HCT116 (cell line): ENCODE measurements around the gene NKPD1. TPM values are rescaled to one million over a fixed set of nuclear protein-coding genes. Genes with fewer than 3 reads are reported as not detected.

ENCODE experiments used
- ATAC-seq: fragments of 200-7000 bp; cut with Tn5 transposase; 2 replicates; pipeline ENCODE4 v1.9.1; 2020; ENCODE audit warnings: mild to moderate bottlenecking, moderate library complexity
- BruUV-seq: library from RNA; stranded (reverse); fragments of 400-500 nt; replicated peaks from 2 replicates; lab custom pipeline; 2021; lab: Mats Ljungman, UMichigan
- CTCF ChIA-PET: fragments of 300-600 bp; sonication (Branson Sonifier 250); formaldehyde crosslinking; loops from one replicate; lab custom pipeline; 2021; ENCODE audit warnings: antibody characterized with exemption; lab: Charles Lee
- POLR2A ChIA-PET: fragments of 300-600, 350-600 bp; sonication (Branson Sonifier 250); formaldehyde crosslinking; loops from one replicate; lab custom pipeline; 2021; ENCODE audit warnings: antibody characterized with exemption; lab: Charles Lee
- RAD21 ChIA-PET, 2 experiments: fragments of 300-600 bp; sonication (Branson Sonifier 250); formaldehyde crosslinking; loops; one replicate each; lab custom pipeline; 2023; ENCODE audit warnings: low total read pairs in 2 of 2; ENCODE audit not compliant: uncharacterized antibody in 2 of 2, unreplicated experiment in 2 of 2, low non-redundant PET in 1 of 2; lab: Charles Lee
- DNase-seq: peaks from one replicate; pipeline ENCODE4 v3.0.0-alpha.2; 2010; ENCODE audit warnings: low read depth, low spot score
- H2AFZ ChIP-seq: fragments of 200-600 bp; shearing (Covaris generic), sonication (generic); 2 replicates; pipeline ENCODE4 v1.6.1; 2017; ENCODE audit warnings: low read depth, mixed run types, mixed read lengths, antibody characterized with exemption, low read length; ENCODE audit not compliant: poor library complexity, severe bottlenecking
- H3K27ac ChIP-seq: 2 replicates; pipeline ENCODE4 v1.5.1; 2012; ENCODE audit warnings: low read depth, low read length
- H3K27me3 ChIP-seq: fragments of 200-600 bp; sonication (generic); 2 replicates; pipeline ENCODE4 v1.6.1; 2016; ENCODE audit warnings: mixed run types, low read length, mixed read lengths; ENCODE audit not compliant: insufficient read depth
- H3K36me3 ChIP-seq, 2 experiments: fragments of 200-500 bp in 1 of 2; fragments of 200-600 bp in 1 of 2; sonication (Bioruptor generic) in 1 of 2; sonication (generic) in 1 of 2; 2 replicates each; pipeline versions ENCODE4 v1.5.1 to v1.6.1; 2014 to 2016; ENCODE audit warnings: low read length in 2 of 2, inconsistent platforms in 1 of 2, mixed read lengths in 1 of 2, mixed run types in 1 of 2; ENCODE audit not compliant: insufficient read depth in 2 of 2, control insufficient read depth in 1 of 2
- H3K4me1 ChIP-seq, 2 experiments: fragments of 200-600 bp in 1 of 2; sonication (generic) in 1 of 2; 2 replicates each; pipeline versions ENCODE4 v1.5.1 to v1.6.1; 2012 to 2017; ENCODE audit warnings: low read length in 2 of 2, inconsistent platforms in 1 of 2, mild to moderate bottlenecking in 1 of 2, mixed read lengths in 1 of 2, mixed run types in 1 of 2, moderate library complexity in 1 of 2; ENCODE audit not compliant: insufficient read depth in 2 of 2, control insufficient read depth in 1 of 2
- H3K4me2 ChIP-seq: fragments of 200-600 bp; sonication (generic); 2 replicates; pipeline ENCODE4 v1.6.1; 2017; ENCODE audit warnings: mixed run types, low read length, mixed read lengths
- H3K4me3 ChIP-seq, 2 experiments: fragments of 200-600 bp in 1 of 2; sonication (generic) in 1 of 2; replicated peaks in 1 of 2; 2 replicates each; pipeline ENCODE4 v1.5.1; 2011 to 2016; ENCODE audit warnings: low read length in 2 of 2, control low read depth in 1 of 2, low read depth in 1 of 2, mild to moderate bottlenecking in 1 of 2, mixed read lengths in 1 of 2, mixed run types in 1 of 2
- H3K79me2 ChIP-seq: fragments of 200-600 bp; sonication (generic); 2 replicates; pipeline ENCODE4 v1.6.1; 2017; ENCODE audit warnings: mild to moderate bottlenecking, mixed run types, low read length, moderate library complexity, mixed read lengths; ENCODE audit not compliant: insufficient read depth
- H3K9ac ChIP-seq: fragments of 200-600 bp; sonication (generic); 2 replicates; pipeline ENCODE4 v1.6.1; 2016; ENCODE audit warnings: low read length, mixed read lengths
- H3K9me2 ChIP-seq: fragments of 200-600 bp; sonication (generic), shearing (Covaris generic); 2 replicates; pipeline ENCODE4 v1.6.1; 2017; ENCODE audit warnings: mixed run types, mild to moderate bottlenecking, moderate library complexity; ENCODE audit not compliant: insufficient read depth
- H3K9me3 ChIP-seq, 2 experiments: fragments of 200-500 bp in 1 of 2; fragments of 200-600 bp in 1 of 2; sonication (Bioruptor generic) in 1 of 2; sonication (generic) in 1 of 2; 2 replicates each; pipeline ENCODE4 v1.6.1; 2014 to 2017; ENCODE audit warnings: low read length in 2 of 2, mixed read lengths in 2 of 2, inconsistent platforms in 1 of 2, low read depth in 1 of 2, mild to moderate bottlenecking in 1 of 2, mixed run types in 1 of 2, moderate library complexity in 1 of 2; ENCODE audit not compliant: control insufficient read depth in 1 of 2, insufficient read depth in 1 of 2
- H4K20me1 ChIP-seq: fragments of 200-600 bp; sonication (generic), shearing (Covaris generic); 2 replicates; pipeline ENCODE4 v1.6.1; 2017; ENCODE audit warnings: mixed run types, mild to moderate bottlenecking, moderate library complexity; ENCODE audit not compliant: insufficient read depth
- CBX3 ChIP-seq: IDR thresholded peaks from 2 replicates; pipeline ENCODE4 v1.6.1; 2012; ENCODE audit warnings: low read depth
- CEBPB ChIP-seq: IDR thresholded peaks from 2 replicates; pipeline ENCODE4 v1.6.1; 2012; ENCODE audit warnings: low read depth
- EGR1 ChIP-seq: IDR thresholded peaks from 2 replicates; pipeline ENCODE4 v1.6.1; 2012; ENCODE audit warnings: low read depth
- EZH2 ChIP-seq: fragments of 200-600 bp; sonication (generic); IDR thresholded peaks from 2 replicates; pipeline ENCODE4 v1.6.1; 2017; ENCODE audit warnings: antibody characterized with exemption, mixed run types
- EZH2phosphoT487 ChIP-seq: fragments of 200-600 bp; IDR thresholded peaks from 2 replicates; pipeline ENCODE4 v1.6.1; 2018; ENCODE audit warnings: antibody characterized with exemption, borderline replicate concordance
- POLR2A ChIP-seq: IDR thresholded peaks from 2 replicates; pipeline ENCODE4 v1.7.0; 2011; ENCODE audit warnings: borderline replicate concordance; ENCODE audit not compliant: insufficient read depth, insufficient read length; ENCODE audit errors: extremely low read depth
- POLR2AphosphoS5 ChIP-seq: IDR thresholded peaks from 2 replicates; pipeline ENCODE4 v1.6.1; 2011; ENCODE audit warnings: mild to moderate bottlenecking, low read depth, low read length, moderate library complexity
- RAD21 ChIP-seq: IDR thresholded peaks from 2 replicates; pipeline ENCODE4 v1.6.1; 2012; ENCODE audit warnings: low read depth, mild to moderate bottlenecking
- SIN3A ChIP-seq: IDR thresholded peaks from 2 replicates; pipeline ENCODE4 v1.6.1; 2012; ENCODE audit warnings: low read depth
- SRF ChIP-seq: IDR thresholded peaks from 2 replicates; pipeline ENCODE4 v1.6.1; 2012; ENCODE audit warnings: low read depth
- TCF7L2 ChIP-seq: IDR thresholded peaks from 2 replicates; pipeline ENCODE4 v1.7.0; 2011; ENCODE audit warnings: borderline replicate concordance, inconsistent platforms; ENCODE audit not compliant: insufficient read depth, insufficient read length; ENCODE audit errors: extremely low read depth
- YY1 ChIP-seq: IDR thresholded peaks from 2 replicates; pipeline ENCODE4 v1.6.1; 2011; ENCODE audit warnings: low read length, low read depth, moderate library complexity, mild to moderate bottlenecking; ENCODE audit not compliant: insufficient replicate concordance; ENCODE audit errors: extremely low read depth
- ZFX ChIP-seq: fragments of 450-650 bp; IDR thresholded peaks from 2 replicates; pipeline ENCODE4 v1.6.1; 2017
- ZNF274 ChIP-seq: fragments of 200-500 bp; sonication (Bioruptor generic); IDR thresholded peaks from 2 replicates; pipeline ENCODE4 v1.6.1; 2014; ENCODE audit warnings: mild to moderate bottlenecking, low read depth, low read length, inconsistent platforms
- intact Hi-C: fragments of 100-400 bp; cut with micrococcal nuclease; formaldehyde crosslinking; loops from 2 replicates; pipeline ENCODE4 v1.10.0; 2022
- total RNA-seq: library from RNA; stranded (reverse); gene quantifications from one replicate; pipeline ENCODE4 v1.2.1, GENCODE V29; 2021; ENCODE audit not compliant: unreplicated experiment
- TF ChIP-seq, protein P1 (sequence below), 3 experiments: fragments of 200-600 bp in 1 of 3; sonication (generic) in 1 of 3; IDR thresholded peaks in 2 of 3; conservative IDR thresholded peaks in 1 of 3; 2 replicates each; pipeline ENCODE4 v1.5.1; 2012 to 2017; ENCODE audit warnings: low read depth in 2 of 3, low read length in 2 of 3, antibody characterized with exemption in 1 of 3, borderline replicate concordance in 1 of 3, control low read depth in 1 of 3, mild to moderate bottlenecking in 1 of 3, mixed read lengths in 1 of 3, mixed run types in 1 of 3, moderate library complexity in 1 of 3; ENCODE audit not compliant: insufficient read depth in 1 of 3
- TF ChIP-seq, protein P2 (sequence below): IDR thresholded peaks from 2 replicates; pipeline ENCODE4 v1.6.1; 2012
- TF ChIP-seq, protein P3 (sequence below): IDR thresholded peaks from 2 replicates; pipeline ENCODE4 v1.6.1; 2012

The NKPD1 gene
- total RNA-seq, 1 experiment from 2014 or later: 0.64 TPM

DNA sequence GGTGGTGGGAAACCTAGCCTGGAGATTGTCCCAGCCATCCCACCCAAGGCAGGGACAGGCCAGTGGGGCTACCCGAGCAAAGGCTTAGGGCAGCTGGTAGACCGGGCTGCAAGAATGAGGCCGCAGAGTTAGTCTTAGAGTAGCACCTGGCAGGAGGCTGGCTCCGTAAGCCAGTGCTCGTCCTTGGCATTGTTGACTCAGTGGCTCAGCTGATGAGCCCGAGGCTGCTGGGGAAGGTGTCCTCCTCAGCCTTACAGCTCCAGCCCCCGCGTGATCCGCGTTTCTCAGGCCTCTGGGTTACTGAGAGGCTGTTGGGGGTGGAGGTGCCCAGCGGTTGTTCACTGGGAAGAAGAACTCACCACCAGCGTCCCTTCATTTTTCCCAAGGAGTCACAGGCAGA, 43.1 kb downstream of the NKPD1 start:
- RAD21 ChIA-PET: no interaction called here
- Histone ChIP-seq H3K4me2 (no peak overlapping the region), H3K36me3 (no peaks in the 10 kb centered on the region), H3K4me3 (no peak overlapping the region), H3K9ac (no peak overlapping the region), H2AFZ (no peak overlapping the region), H3K9me3 (no peaks in the 10 kb centered on the region), H3K4me1 (peaks cover 4 to 9% of the 10 kb centered on the region in 2 experiments; a peak in 2 of 4 replicates), H3K9me2 (no peaks in the 10 kb centered on the region), H3K27me3 (no peaks in the 10 kb centered on the region), H4K20me1 (no peaks in the 10 kb centered on the region), H3K79me2 (peaks cover 83% of the 10 kb centered on the region), H3K27ac (no peak overlapping the region)
- BruUV-seq: no TSS peak
- intact Hi-C loops: no loop called here
- TF ChIP-seq POLR2A (no peak), CBX3 (no peak), ZNF274 (no peak), EZH2phosphoT487 (no peak), ZFX (no peak), RAD21 (no peak), YY1 (no peak), SRF (no peak), EGR1 (no peak), CEBPB (no peak), POLR2AphosphoS5 (no peak), TCF7L2 (no peak), SIN3A (no peak), EZH2 (no peak)
- TF ChIP-seq, protein P1, sequence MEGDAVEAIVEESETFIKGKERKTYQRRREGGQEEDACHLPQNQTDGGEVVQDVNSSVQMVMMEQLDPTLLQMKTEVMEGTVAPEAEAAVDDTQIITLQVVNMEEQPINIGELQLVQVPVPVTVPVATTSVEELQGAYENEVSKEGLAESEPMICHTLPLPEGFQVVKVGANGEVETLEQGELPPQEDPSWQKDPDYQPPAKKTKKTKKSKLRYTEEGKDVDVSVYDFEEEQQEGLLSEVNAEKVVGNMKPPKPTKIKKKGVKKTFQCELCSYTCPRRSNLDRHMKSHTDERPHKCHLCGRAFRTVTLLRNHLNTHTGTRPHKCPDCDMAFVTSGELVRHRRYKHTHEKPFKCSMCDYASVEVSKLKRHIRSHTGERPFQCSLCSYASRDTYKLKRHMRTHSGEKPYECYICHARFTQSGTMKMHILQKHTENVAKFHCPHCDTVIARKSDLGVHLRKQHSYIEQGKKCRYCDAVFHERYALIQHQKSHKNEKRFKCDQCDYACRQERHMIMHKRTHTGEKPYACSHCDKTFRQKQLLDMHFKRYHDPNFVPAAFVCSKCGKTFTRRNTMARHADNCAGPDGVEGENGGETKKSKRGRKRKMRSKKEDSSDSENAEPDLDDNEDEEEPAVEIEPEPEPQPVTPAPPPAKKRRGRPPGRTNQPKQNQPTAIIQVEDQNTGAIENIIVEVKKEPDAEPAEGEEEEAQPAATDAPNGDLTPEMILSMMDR (IDR thresholded peaks at IDR 0.05 in 2 of 3, conservative IDR thresholded peaks at IDR 0.05 in 1 of 3; ENCODE audit: borderline replicate concordance in 1 of 3, insufficient read depth in 1 of 3, low read depth in 2 of 3, low read length in 2 of 3): no peak
- TF ChIP-seq, protein P2, sequence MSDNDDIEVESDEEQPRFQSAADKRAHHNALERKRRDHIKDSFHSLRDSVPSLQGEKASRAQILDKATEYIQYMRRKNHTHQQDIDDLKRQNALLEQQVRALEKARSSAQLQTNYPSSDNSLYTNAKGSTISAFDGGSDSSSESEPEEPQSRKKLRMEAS: no peak
- TF ChIP-seq, protein P3, sequence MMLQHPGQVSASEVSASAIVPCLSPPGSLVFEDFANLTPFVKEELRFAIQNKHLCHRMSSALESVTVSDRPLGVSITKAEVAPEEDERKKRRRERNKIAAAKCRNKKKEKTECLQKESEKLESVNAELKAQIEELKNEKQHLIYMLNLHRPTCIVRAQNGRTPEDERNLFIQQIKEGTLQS: no peak
- ATAC-seq (no peak), DNase-seq (no peak)
- CTCF ChIA-PET: no interaction called here
- POLR2A ChIA-PET: no interaction called here
